H4 (cell line): ENCODE data around the gene PPL. TPM values are rescaled to one million over a fixed set of nuclear protein-coding genes. Genes with fewer than 3 reads are reported as not detected.
"Not testable (repeated sequence)": the region's sequence is repeated elsewhere in the genome, so short reads cannot be mapped to it uniquely, and the experiment has no call there.

Experiments
- DNase-seq: peaks from one replicate; pipeline ENCODE4 v3.0.0-alpha.2; 2015; ENCODE audit warnings: low spot score
- total RNA-seq: library from RNA; depleted of rRNA; stranded (reverse); fragments of >200 nt; shearing (Covaris generic); gene quantifications from 2 replicates; pipeline ENCODE4 v1.2.3, GENCODE V29; 2014

The PPL gene
- total RNA-seq, 1 experiment from 2014 or later = 0.10 TPM

DNA sequence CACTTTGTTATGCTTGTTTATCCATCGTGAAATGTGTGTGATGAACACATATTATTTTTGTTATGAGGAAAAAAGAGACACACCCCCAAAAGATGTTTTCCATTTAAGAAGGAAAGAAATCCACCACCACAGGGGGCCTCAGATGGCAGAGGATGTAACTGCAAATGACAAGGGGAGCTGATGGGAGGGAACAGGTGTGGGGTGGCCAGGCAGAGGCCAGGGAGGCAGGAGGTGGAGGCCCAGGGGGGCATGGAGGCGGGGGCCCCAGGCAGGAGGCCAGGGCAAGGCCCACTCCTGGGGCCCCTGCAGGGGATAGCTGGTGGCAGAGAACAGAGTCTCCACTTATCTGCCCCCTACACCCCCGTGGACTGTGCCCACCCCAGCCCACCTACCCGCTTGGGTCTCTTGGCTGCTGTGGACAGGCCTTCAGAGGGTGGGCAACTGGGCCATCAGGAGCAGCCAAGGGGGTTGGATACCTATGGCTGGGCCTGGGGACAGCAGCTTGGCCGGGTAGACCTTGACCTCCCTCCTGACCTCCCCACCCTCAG lies 28.0 kb downstream of the PPL start:
- DNase-seq = no peak

DNA sequence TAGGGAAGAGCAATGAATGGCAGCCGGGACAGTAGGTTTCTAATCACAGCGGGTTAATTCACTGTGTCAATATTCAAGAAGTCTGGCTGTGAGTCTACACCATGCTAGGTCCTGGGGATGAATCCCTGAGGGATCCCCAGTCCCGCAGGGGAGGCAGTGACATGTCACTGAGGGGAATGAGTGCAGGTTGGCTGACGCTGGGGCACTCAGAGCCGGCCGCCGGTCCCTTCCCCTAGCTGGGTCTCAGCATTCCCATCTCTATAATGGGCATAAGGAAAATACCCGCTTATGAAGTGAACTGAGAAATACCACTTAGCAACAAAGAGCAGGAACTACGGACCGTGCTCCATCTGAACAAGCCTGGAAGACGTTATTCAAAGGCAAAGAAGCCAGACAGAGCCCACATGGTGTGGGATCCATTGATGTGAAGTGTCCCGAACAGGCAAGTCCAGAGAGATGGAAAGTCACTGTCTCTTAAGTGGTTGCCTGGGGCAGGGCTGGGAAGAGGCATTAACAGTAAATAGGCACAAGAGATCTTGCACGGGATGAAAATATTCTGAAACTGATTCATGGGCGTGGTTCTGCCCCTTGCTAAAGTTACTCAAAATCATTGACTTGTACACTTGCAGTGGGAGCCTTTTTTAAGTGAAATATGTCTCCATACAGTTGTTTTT lies 31.9 kb downstream of the PPL start:
- no peak for DNase-seq

DNA sequence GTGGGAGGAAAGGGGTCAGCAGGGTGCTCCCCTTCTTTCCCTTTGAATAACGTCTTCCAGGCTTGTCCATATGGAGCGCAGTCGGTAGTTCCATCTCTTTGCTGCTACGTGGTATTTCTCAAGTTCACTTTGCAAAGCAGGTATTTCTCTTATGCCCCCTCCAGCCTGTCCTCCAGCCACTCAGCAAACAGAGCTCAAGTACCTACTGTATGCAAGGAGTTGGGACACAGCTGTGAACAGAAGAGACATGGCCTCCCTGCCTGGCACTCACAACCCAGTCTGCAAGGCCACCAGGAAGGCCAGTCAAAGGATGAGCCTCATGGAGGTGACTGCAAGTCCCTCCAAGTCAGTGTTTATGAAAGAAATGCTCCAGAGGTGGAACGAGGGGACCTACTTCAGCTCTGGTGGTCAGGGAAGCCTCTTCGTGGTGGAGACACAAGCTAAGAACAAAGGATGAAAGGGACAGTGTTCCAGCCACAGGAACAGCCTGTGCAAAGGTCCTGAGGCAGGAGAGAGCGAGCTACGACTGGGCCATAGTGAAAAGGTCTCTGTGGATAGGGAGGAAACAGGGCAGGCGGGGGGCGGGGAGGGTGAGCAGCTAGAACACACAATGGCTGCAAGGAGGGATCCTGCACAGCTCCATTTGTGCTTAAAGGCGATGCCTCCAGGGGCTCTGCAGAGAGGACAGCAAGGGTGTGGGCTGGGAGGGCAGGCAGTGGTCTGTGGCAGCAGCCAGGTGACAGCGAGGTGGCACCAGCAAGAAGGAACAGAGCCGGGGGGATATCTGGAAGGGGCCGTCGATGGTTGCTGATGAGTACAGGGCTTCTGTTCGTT lies 32.6 kb downstream of the PPL start:
- DNase-seq = no peak

DNA sequence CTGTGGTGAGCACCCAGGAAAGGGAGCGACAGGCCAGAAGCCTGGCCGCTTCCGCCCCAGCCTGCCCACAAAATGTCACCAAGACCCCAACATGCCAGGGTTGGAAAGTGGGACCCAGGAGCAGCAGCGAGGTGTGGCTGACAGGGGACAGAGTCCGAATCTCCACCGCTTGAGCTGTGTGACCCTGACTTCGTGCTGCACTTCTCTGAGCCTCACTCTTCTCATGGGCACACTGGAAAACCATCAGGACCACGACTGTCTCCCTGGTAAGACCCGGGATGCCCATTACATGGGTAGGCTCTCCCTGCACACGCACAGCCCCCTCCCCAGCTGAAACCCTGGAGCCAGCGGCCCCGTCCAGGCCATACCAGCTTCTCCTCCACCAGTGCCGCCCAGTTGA lies 34.9 kb downstream of the PPL start:
- DNase-seq = no peak

DNA sequence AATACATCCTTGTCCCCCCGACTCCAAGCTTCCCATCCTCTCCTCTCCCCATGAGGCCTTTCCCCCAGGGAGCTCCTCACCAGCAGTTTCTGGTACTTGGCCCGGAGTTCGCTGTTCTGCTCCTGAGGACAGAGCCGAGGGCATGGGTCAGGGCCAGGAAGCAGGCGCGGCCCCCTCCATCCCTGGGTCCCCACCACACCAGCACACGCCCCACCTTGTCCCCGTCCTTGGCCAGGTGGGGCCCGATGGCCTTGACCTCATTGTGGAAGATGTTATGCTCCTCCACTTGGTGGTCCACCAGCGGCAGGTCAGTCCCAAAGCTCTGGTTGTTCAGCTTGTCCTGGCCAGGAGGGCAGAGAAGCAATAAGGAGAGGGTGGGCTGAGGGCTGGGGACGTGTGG lies 36.2 kb downstream of the PPL start:
- no peak for DNase-seq

DNA sequence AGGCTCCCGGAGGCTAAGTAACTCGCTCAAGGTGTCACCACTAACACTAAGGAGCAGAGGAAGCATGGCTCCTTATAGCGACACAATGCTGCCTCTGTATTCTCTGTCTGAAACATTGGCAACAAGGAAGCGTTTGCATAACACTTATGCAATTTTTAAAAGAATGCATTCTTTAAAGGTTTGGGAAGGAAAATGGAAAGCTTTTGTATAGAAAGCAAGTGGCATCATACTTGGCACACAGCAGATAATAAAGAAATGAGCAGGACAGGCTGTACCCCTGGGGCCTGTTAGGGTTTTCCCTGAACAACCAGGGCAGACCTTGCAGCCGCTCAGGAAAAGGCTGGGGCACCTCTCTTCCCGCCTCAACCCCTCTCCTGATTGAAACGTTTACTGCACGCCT lies 36.9 kb downstream of the PPL start:
- no peak for DNase-seq

DNA sequence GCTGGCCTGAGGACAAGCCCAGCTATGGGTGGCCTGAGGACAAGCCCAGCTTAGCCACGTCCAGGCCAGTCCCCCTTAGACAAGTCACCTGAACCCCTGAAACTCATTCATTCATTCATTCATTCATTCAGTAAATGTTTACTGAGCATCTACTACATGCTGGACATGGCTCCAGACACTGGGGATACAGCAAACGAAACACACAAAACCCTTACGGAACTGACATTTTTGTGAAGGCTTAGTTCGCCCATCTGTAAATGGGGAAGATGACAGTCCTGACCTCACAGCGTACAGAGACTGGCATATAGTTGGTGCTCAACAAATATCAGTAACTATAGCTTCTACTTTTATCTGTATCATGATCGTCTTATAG lies 37.5 kb downstream of the PPL start:
- no peak for DNase-seq

DNA sequence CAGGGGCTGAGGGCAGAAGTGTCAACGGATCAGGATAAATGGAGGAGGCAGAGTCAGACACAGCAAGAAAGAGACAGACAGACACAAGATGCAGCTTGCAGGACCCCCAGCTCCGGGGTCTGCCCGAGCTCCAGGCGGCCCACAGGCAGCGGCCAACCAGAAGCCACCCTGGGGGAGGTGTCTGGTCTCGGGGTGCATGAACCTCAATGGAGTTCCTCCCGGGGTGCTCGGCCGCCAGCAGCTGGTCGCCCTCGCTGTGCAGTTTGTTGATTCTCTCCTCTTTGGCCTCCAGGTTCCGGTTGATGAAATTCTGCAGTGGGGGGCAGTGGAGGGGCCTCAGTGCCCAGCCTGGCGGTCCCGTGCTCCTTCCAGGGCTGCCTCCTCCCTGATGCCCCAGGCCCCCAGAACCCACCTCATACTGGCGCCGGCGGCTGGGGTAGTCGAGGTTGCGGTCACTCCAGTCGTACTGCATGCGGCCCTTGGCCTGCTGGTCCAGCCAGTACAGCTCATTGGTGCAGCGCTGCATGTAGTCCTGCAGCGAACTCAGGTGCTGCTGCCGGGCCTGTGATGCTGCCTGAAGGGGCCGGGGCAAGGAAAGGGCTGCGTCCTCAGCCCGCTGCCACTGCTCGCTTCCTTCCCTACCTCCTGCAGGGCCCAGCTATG lies 38.0 kb downstream of the PPL start:
- no peak for DNase-seq

DNA sequence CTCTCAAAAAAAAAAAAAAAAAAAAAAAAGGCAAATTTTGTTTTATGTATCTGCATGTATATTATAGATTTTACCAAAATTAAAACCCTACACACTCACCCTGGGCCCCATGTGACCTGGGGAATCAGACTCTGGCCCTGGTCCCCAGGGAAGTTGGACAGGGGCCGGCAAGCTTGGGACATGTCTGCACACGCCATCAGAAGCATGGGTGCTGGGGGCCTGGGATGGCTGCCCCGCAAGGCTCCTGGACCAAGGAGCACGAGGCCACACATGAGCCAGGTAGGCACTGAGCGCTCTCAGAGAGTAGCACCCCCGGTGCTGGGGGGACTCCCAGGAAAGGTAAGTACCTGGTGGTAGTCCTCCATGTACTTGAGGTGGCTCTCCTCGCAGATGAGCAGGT lies 39.6 kb downstream of the PPL start:
- no peak for DNase-seq

DNA sequence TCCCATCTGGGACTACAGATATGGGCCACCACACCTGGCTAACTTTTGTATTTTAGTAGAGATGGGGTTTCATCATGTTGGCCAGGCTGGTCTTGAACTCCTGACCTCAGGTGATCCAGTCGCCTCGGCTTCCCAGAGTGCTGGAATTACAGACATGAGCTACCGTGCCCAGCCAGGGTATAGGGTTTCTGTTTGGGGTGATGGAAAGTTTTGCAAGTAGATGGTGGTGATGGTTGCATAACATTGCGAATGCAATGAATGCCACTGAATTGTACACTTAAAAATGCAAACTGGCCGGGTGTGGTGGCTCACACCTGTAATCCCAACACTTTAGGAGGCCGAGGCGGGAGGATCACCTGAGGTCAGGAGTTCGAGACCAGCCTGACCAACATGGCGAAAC lies 40.2 kb downstream of the PPL start:
- not testable (repeated sequence) for DNase-seq

DNA sequence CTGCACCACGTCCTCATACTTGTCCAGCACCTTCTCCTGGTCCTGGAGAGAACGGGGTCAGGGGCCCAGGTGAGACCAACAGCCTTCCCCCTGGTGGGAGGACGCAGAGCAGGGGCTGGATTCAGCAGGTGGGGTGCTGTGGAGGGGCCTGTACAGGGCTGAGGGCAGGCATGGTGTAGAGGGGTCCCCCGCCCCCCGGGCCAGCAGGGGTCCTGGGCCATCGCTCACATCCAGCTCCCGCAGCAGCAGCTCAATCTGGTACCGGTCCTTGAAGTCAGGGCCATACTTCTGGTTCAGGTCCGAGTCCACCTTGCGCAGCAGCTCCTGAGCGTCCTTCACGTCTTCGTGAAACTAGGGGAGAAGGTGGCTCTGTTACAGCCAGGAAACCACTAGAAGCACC lies 41.6 kb downstream of the PPL start:
- no peak for DNase-seq

DNA sequence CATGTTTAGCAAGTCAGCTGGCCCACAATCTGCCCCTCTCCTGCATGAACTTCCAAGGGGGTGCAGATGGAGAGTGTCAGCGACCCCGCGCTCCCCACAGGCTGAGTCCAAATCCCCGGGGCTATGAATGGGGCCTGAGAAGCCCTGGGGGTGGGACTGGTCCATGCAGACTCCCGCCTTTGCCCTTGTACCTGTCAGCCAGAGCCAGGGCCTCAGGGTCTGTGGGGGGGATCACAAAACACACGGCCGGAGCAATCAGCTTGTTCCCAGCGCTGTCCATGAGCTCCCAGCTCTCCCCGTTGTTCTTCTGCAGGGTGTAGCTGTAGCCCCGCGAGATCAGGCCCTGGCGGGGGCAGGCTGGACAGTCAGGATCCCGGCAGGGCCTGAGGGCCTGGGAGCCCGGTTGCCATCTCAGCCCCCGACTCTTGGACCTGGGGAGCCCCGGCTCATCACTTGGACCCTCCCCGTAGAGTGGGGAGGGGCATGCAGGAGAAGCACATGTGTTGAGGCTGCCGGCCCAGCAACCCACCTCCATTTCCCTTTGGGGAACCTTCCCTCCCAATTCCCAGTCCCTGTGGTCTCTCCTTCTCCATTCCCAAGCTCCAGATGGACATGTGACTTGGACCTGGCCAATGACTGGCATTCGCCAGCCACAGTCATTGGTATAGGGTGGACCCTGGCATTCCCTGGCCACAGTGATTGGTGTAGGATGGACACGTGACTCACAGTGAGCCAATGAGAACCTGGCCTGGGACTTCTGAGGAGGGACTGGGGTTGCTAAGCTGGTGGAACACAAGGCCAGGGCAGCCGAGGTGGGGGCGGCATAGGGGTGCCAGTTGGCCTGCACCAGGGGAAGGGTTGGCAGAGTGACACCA lies 42.4 kb downstream of the PPL start:
- no peak for DNase-seq

DNA sequence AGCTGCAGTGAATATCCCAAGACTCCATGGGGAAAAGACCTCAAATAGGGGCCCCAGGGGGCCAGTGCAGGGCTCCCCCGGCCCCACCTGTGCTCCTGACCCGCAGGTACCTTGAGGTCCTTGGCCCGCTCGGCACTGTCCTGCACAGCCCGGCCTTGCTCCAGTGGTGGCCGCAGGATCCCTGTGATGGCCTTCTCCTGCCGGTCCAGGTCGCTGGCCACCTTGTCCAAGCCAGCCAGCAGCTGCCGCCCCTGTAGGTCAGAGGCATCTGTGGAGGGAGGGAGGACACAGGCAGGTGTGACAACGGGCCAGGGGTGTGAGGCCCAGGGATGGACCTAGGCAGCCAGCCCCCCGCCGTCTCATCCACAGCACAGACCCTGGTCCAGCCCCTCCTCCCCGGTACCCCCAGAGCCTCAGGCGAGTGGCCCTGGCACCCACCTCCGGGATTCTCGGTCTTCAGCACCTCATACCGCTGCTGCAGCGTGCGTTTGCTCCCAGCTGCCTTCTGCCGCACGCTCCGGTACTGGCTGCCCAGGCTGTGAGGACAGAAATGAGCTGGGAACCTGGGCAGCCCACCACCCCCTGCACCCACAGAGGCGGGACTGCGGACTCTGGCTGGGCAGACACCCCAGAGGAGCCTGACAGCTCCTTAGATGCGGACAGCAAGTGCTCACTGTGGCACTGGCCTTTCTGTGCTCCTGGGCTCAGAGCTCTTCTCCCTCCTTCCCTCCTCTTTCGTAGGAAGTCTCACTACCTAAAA lies 43.7 kb downstream of the PPL start:
- no peak for DNase-seq

DNA sequence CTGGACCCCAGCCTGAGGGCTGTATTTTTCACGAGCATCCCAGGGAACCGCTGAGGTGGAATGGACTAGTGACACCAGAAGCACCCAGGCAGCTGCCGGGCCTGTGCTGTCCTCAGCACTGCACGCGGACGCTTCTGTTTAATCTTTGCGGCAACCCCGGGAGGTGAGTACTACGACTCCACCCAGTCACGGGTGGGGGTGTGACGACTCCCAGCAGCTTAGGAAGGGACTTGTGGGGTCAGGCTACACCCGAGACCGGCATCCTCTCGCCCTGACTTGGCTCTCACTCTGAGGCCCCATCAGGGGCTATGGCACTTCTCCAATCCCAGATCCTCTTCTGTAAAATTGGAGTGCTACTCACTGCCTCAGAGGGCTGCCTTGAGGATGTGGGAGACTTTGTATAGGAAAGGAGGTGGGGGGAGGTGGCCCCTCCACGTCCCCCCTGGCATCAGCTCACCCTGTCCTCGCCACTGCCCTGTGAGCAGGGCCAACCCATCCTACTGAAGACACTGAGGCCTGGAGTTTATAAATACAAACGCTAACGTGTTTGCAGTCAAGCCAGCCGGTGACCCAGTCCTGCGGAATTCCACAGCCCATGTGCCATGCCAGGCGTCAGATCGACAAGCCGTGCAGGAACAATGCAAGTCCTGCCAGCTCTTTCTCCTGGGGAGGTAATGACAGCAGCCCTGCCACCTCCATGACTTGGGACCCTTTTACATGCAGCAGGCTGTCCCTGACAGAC lies 44.4 kb downstream of the PPL start:
- DNase-seq = no peak

DNA sequence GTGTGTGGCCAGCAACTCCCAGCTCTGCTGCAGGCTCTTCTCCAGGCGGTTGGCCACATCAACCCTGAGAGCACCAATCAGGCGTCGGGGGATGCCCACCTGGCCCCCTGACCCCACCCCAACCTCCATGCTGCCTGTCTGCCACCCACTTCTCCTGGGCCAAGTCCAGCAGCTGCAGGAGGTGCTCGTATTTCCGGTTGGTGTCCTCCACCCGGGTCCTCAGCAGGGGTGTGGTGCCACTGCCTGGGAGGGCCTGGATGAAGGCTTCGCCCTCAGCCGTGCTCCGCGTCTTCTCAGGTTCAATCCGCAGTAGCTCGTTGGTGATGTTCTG lies 45.1 kb downstream of the PPL start:
- DNase-seq = no peak

DNA sequence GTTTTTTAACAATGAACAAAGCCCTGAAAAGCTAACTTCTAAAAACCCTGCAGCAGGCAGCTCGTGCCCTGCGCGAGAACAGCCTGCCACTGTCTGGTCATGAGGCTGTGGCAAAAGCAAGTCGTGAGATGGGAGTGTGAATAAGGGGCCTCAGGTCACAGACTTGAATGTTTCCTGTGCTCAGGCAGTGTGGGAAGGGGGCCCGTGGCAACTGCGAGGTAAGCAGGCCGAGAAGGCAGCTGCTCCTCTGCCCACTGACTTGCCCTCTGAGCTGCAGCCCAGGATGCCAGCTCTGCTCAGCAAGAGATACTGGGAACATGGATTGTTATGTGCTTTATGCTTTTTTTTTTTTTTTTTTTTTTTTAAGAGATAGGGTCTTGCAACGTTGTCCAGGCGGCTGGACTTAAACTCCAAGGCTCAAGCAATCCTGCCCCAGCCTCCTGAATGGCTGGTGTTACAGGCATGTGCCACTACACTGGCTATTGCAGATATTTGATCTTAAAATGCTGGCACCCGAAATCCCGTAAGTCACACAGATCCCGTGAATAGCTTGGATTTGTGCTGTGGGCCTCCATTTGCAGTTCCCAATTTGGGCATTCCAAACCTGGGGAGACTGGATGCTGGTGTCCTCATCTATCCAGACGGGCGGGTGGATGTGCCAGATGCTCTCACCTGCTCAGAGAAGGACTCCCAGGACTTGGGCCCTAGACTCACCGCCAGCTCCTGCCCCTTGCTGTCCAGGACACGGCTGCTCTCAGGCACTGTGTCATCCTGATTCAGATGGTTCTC lies 45.7 kb downstream of the PPL start:
- no peak for DNase-seq

DNA sequence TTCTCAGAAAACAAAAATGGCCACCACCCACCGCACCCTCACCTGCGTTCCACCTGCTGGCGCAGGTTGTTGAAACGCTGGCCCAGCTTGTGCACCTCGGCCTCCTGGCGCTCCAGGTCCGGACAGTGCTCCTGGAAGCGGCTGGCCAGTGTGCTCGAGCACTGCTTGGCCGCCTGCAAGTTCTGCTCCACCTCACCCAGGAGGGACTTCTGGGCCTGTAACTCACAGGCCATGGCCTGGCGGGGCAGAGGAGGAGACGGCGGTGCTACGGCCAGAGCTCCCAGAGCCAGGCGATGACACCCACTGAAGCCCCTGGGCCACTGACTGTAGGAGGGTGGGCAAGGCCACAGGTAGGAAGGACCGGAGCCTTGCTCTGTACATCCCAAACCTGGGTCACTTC lies 46.3 kb downstream of the PPL start:
- DNase-seq = no peak

DNA sequence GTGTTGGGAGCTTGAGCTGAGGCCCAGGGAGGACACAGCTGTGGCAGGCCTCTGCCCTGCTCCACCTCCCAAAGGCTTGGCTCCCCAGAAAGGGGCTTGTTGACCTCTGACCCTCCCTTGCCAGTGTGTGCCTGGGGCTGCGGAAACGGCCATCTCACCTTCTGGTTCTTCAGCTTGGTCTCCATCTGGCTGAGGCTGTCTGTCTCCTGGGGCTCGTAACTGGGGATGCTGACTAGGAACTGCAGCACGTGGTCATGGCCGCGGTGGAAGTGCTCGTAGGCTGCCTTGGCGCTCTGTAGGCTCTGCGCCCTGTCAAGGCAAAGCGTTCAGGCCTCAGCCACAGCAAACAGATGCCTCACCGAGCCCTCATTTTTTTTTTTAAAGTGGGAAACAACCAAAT lies 46.9 kb downstream of the PPL start:
- DNase-seq = no peak

DNA sequence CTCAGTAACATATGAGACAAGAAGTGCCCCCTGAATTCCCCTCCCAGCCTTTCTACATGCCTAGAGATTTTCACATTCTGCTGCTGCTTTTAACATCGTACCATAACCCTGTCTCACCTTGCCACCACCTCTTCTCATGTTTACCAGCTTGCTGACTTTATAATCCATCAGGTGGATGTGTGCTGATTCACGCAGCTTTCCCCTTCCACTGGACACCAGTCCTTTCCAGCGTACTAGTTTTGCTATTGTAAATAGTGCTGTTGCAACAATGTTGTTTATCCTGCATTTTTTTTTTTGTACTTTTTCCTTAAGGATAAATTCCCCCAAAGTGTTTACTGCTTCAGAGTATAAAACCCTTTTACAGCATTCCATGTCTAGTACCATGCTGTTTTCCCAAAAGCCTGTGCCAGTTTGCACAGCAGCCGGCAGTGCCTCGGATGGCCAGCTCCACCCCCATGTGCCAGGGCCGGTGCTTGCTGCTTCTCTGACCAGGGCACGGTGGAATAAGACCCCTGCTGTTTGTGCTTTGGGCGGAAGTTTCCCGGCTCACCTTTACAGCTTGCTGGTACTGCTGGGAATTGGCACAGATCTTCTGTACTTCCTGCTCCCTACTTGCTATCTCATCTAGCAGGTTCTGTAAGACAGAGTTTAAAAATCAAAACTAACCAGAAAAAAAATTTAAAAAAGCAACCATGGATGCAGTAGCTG lies 48.4 kb downstream of the PPL start:
- DNase-seq = no peak
